K562 (cell line): ENCODE data around the gene ATP5MK. TPM values are rescaled to one million over a fixed set of nuclear protein-coding genes. Genes with fewer than 3 reads are reported as not detected.

Source experiments
- ARID1B ChIP-seq: fragments of 450-650 bp; IDR thresholded peaks from 2 replicates; pipeline ENCODE4 v1.6.1; 2016; ENCODE audit warnings: antibody characterized with exemption, mild to moderate bottlenecking, inconsistent platforms
- ARNT ChIP-seq, 2 experiments: fragments of 450-650 bp; IDR thresholded peaks; 2 replicates each; pipeline ENCODE4 v1.6.1; 2016; ENCODE audit warnings: mild to moderate bottlenecking in 1 of 2
- CHD2 ChIP-seq: IDR thresholded peaks from 2 replicates; pipeline ENCODE4 v1.6.1; 2011; ENCODE audit warnings: low read depth, low read length
- EHMT2 ChIP-seq: fragments of 450-650 bp; IDR thresholded peaks from 2 replicates; pipeline ENCODE4 v1.6.1; 2018; ENCODE audit warnings: antibody characterized with exemption
- FOSL1 ChIP-seq: fragments of 200-800 bp; sonication (Bioruptor generic); conservative IDR thresholded peaks from 2 replicates; pipeline ENCODE4 v1.6.1; 2016; ENCODE audit warnings: missing genetic modification characterization, missing compliant biosample characterization
- FOXJ2 ChIP-seq: fragments of 200-800 bp; sonication (Bioruptor generic); IDR thresholded peaks from 2 replicates; pipeline ENCODE4 v1.6.1; 2016; ENCODE audit warnings: missing genetic modification characterization, missing compliant biosample characterization
- HDAC6 ChIP-seq: IDR thresholded peaks from 2 replicates; pipeline ENCODE4 v1.6.1; 2012; ENCODE audit warnings: low read depth, mild to moderate bottlenecking, control low read depth, inconsistent platforms, low read length, moderate library complexity
- HDGF ChIP-seq: fragments of 450-650 bp; IDR thresholded peaks from 2 replicates; pipeline ENCODE4 v1.6.1; 2016
- JUNB ChIP-seq: fragments of 450-650 bp; formaldehyde crosslinking; conservative IDR thresholded peaks from 2 replicates; pipeline ENCODE4 v1.4.0; 2020; ENCODE audit warnings: mild to moderate bottlenecking
- KAT2B ChIP-seq: IDR thresholded peaks from one replicate; pipeline ENCODE4 v1.6.1; 2012; ENCODE audit warnings: low read depth, mild to moderate bottlenecking, control low read depth, inconsistent platforms, low read length, moderate library complexity
- NR1H2 ChIP-seq: sonication (generic); formaldehyde crosslinking; IDR thresholded peaks from 2 replicates; pipeline ENCODE4 v1.4.0; 2020; ENCODE audit warnings: mild to moderate bottlenecking, missing genetic modification reagents
- RBM34 ChIP-seq: fragments of 200-400 bp; formaldehyde crosslinking; IDR thresholded peaks from 2 replicates; pipeline ENCODE4 v1.6.1; 2018; ENCODE audit warnings: low read length, borderline replicate concordance; ENCODE audit not compliant: insufficient read depth
- RFX1 ChIP-seq: fragments of 450-650 bp; IDR thresholded peaks from 2 replicates; pipeline ENCODE4 v1.6.1; 2016; ENCODE audit warnings: mild to moderate bottlenecking, moderate library complexity
- SMAD2 ChIP-seq: fragments of 150-350 bp; IDR thresholded peaks from 2 replicates; pipeline ENCODE4 v1.6.1; 2014; ENCODE audit warnings: low read depth, mild to moderate bottlenecking, low read length
- SREBF1 ChIP-seq: fragments of 150-350 bp; IDR thresholded peaks from 2 replicates; pipeline ENCODE4 v1.6.1; 2014; ENCODE audit warnings: antibody characterized with exemption, low read depth, low read length, borderline replicate concordance
- STAT5A ChIP-seq: IDR thresholded peaks from 2 replicates; pipeline ENCODE4 v1.6.1; 2012; ENCODE audit warnings: low read length, inconsistent platforms, borderline replicate concordance
- ZNF165 ChIP-seq: fragments of 250-450 bp; sonication (Bioruptor Pico); IDR thresholded peaks from 2 replicates; pipeline ENCODE4 v1.4.0; 2020; ENCODE audit warnings: borderline replicate concordance
- ZNF551 ChIP-seq: fragments of 250-450 bp; sonication (Bioruptor Pico); IDR thresholded peaks from 2 replicates; pipeline ENCODE4 v1.5.0; 2021; ENCODE audit warnings: mild to moderate bottlenecking, moderate library complexity
- ZSCAN32 ChIP-seq: fragments of 450-650 bp; formaldehyde crosslinking; IDR thresholded peaks from 2 replicates; pipeline ENCODE4 v1.4.0; 2020; ENCODE audit warnings: mild to moderate bottlenecking, moderate library complexity
- polyA plus RNA-seq, 8 experiments: library from polyadenylated mRNA; depleted of rRNA in 4 of 8; stranded (reverse) in 5 of 8; unstranded in 3 of 8; fragments of >200 nt; fragmentation: Nextera tagmentation in 2 of 8; fragmentation: Illumina TruSeq in 1 of 8; extraction: Ambion mirVana in 2 of 8; extraction: Trizol in 1 of 8; gene quantifications; 2 replicates each; pipeline versions ENCODE4 v1.2.1 to v1.2.3, GENCODE V29; 2011 to 2014; ENCODE audit warnings: inconsistent platforms in 1 of 8, missing spikeins in 1 of 8
- total RNA-seq, 7 experiments: library from RNA; depleted of rRNA in 6 of 7; stranded (reverse); fragments of >200 nt in 6 of 7; fragmentation: Illumina TruSeq in 2 of 7; extraction: Trizol in 2 of 7; gene quantifications; 2 replicates each; pipeline versions ENCODE4 v1.2.1 to v1.2.3, GENCODE V29; 2011 to 2021; ENCODE audit warnings: low replicate concordance in 1 of 7
- TF ChIP-seq, protein P1 (sequence below), 2 experiments: IDR thresholded peaks; 2 replicates each; pipeline ENCODE4 v1.6.1; 2012; ENCODE audit warnings: improper control_type of control experiment in 2 of 2, low read depth in 2 of 2, low read length in 2 of 2, borderline replicate concordance in 1 of 2
- TF ChIP-seq, protein P2 (sequence below): sonication (generic); formaldehyde crosslinking; IDR thresholded peaks from 2 replicates; pipeline ENCODE4 v1.8.0; 2022; ENCODE audit warnings: missing genetic modification reagents, mild to moderate bottlenecking, borderline replicate concordance
- TF ChIP-seq, protein P3 (sequence below): fragments of 450-650 bp; formaldehyde crosslinking; IDR thresholded peaks from 2 replicates; pipeline ENCODE4 v1.4.0; 2022; ENCODE audit warnings: missing genetic modification characterization
- TF ChIP-seq, protein P4 (sequence below), 2 experiments: fragments of 450-650 bp in 1 of 2; sonication (generic) in 1 of 2; formaldehyde crosslinking in 1 of 2; IDR thresholded peaks in 1 of 2; conservative IDR thresholded peaks in 1 of 2; 2 replicates each; pipeline versions ENCODE4 v1.6.1 to v1.8.1; 2016 to 2023; ENCODE audit warnings: mild to moderate bottlenecking in 2 of 2, moderate library complexity in 2 of 2, inconsistent platforms in 1 of 2, missing genetic modification reagents in 1 of 2

The ATP5MK gene
- total and polyA plus RNA-seq, 9 of the 15 experiments (the other 6 are each of a cell fraction or from before 2014, with no cell fraction given): 182 to 1,810 (median 741) TPM

DNA sequence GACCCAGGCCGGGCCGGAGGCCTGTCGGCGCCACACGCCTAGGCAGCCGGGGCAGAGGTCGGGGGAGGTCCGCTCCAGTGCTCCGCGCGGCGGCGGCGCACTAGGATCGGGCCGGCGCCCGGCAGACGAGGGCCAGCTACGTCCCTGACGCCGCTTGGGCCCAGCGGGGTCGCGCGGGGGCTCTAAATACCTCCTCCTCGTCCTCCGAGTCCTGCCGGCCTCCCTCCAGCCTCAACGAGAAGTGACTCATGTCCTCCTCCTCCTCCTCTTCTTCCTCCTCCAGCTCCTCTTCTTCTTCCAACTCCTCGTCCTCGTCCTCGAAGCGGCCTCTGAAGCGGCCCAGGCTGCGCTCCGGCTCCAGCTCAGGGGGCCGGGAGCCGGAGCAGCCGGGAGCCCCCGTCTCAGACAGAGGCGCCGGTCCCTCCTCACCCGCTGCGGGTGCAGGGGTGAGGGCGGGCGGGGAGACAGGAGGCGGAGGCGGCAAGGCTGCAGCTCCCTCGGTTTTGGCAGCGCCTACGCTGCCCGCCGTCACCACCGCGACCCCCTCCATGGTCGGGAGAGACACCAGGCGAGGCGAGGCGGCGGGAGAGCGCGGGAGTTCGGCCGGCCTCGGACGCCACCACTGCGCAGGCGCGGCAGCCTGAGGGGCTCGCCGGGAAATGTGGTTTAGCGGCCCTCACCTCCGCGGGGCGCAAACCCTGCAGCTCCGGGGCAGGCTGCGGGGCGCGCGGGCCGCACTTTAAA, 45.6 kb downstream of the ATP5MK start, which contains the start of gene PCGF6 (continued):
- TF ChIP-seq, protein P1, sequence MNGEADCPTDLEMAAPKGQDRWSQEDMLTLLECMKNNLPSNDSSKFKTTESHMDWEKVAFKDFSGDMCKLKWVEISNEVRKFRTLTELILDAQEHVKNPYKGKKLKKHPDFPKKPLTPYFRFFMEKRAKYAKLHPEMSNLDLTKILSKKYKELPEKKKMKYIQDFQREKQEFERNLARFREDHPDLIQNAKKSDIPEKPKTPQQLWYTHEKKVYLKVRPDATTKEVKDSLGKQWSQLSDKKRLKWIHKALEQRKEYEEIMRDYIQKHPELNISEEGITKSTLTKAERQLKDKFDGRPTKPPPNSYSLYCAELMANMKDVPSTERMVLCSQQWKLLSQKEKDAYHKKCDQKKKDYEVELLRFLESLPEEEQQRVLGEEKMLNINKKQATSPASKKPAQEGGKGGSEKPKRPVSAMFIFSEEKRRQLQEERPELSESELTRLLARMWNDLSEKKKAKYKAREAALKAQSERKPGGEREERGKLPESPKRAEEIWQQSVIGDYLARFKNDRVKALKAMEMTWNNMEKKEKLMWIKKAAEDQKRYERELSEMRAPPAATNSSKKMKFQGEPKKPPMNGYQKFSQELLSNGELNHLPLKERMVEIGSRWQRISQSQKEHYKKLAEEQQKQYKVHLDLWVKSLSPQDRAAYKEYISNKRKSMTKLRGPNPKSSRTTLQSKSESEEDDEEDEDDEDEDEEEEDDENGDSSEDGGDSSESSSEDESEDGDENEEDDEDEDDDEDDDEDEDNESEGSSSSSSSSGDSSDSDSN (IDR thresholded peaks at IDR 0.05; ENCODE audit: borderline replicate concordance in 1 of 2, low read depth in 2 of 2, low read length in 2 of 2): peak; percentile 59 to 68; a peak in 1 of 4 replicates
- TF ChIP-seq, protein P2, sequence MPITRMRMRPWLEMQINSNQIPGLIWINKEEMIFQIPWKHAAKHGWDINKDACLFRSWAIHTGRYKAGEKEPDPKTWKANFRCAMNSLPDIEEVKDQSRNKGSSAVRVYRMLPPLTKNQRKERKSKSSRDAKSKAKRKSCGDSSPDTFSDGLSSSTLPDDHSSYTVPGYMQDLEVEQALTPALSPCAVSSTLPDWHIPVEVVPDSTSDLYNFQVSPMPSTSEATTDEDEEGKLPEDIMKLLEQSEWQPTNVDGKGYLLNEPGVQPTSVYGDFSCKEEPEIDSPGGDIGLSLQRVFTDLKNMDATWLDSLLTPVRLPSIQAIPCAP (CRISPR knock-in tag): no peak
- no peak for TF ChIP-seq HDGF
- TF ChIP-seq FOSL1: peak; percentile 56
- TF ChIP-seq KAT2B: no peak
- no peak for TF ChIP-seq ZNF551 (CRISPR knock-in tag)
- TF ChIP-seq FOXJ2 (tag): no peak
- TF ChIP-seq RBM34: 0 out of 2 replicates have a peak, but pooled peaks have one; percentile 36
- no peak for TF ChIP-seq ZNF165 (CRISPR knock-in tag)
- TF ChIP-seq HDAC6: no peak
- TF ChIP-seq SREBF1: no peak
- TF ChIP-seq JUNB: no peak
- TF ChIP-seq ARNT (IDR thresholded peaks at IDR 0.05): no peak
- TF ChIP-seq NR1H2: no peak
- TF ChIP-seq CHD2: no peak
- TF ChIP-seq EHMT2: no peak
- TF ChIP-seq, protein P3, sequence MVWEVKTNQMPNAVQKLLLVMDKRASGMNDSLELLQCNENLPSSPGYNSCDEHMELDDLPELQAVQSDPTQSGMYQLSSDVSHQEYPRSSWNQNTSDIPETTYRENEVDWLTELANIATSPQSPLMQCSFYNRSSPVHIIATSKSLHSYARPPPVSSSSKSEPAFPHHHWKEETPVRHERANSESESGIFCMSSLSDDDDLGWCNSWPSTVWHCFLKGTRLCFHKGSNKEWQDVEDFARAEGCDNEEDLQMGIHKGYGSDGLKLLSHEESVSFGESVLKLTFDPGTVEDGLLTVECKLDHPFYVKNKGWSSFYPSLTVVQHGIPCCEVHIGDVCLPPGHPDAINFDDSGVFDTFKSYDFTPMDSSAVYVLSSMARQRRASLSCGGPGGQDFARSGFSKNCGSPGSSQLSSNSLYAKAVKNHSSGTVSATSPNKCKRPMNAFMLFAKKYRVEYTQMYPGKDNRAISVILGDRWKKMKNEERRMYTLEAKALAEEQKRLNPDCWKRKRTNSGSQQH (CRISPR knock-in tag): no peak
- no peak for TF ChIP-seq SMAD2
- TF ChIP-seq ZSCAN32 (CRISPR knock-in tag): no peak
- TF ChIP-seq ARID1B: no peak
- no peak for TF ChIP-seq RFX1
- no peak for TF ChIP-seq STAT5A
- TF ChIP-seq, protein P4, sequence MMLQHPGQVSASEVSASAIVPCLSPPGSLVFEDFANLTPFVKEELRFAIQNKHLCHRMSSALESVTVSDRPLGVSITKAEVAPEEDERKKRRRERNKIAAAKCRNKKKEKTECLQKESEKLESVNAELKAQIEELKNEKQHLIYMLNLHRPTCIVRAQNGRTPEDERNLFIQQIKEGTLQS (IDR thresholded peaks at IDR 0.05): no peak
- TF ChIP-seq, protein P4 (CRISPR knock-in tag; conservative IDR thresholded peaks at IDR 0.05): no peak
